ENCODE data around the gene TMEM179B.

- TF ChIP-seq CTCF (optimal IDR thresholded peaks at IDR 0.05 in 1 of 3, IDR thresholded peaks at IDR 0.05 in 1 of 3, conservative IDR thresholded peaks at IDR 0.05 in 1 of 3; ENCODE audit: extremely low read depth in 1 of 3, insufficient read depth in 2 of 3, low read length in 3 of 3): peak; percentile 91 to 100 (median 92)
- no peak for TF ChIP-seq EZH2 (IDR thresholded peaks at IDR 0.05; ENCODE audit: low read length)
These were observed 741 bp upstream of the TMEM179B start for GRCh38 chr11:62786318-62787004.
